Endothelial cell (in vitro differentiated cells): ENCODE measurements around the gene C1QL4. TPM values are rescaled to one million over a fixed set of nuclear protein-coding genes. Genes with fewer than 3 reads are reported as not detected.

Experiments
- DNase-seq: peaks from one replicate; pipeline ENCODE4 v3.0.0; 2021; ENCODE audit warnings: low spot score
- H3K27ac Mint-ChIP-seq: one replicate; pipeline ENCODE4 v1.8.0; 2021; ENCODE audit warnings: mixed read lengths, inconsistent platforms; ENCODE audit not compliant: unreplicated experiment
- H3K27me3 Mint-ChIP-seq: one replicate; pipeline ENCODE4 v1.8.0; 2021; ENCODE audit warnings: mild to moderate bottlenecking, moderate library complexity, mixed read lengths, inconsistent platforms; ENCODE audit not compliant: unreplicated experiment
- H3K36me3 Mint-ChIP-seq: one replicate; pipeline ENCODE4 v1.8.0; 2021; ENCODE audit warnings: mild to moderate bottlenecking, low read depth, mixed read lengths, inconsistent platforms; ENCODE audit not compliant: unreplicated experiment
- H3K4me1 Mint-ChIP-seq: one replicate; pipeline ENCODE4 v1.8.0; 2021; ENCODE audit warnings: mild to moderate bottlenecking, mixed read lengths, inconsistent platforms; ENCODE audit not compliant: unreplicated experiment
- H3K4me3 Mint-ChIP-seq: one replicate; pipeline ENCODE4 v1.8.0; 2021; ENCODE audit warnings: mild to moderate bottlenecking, mixed read lengths, inconsistent platforms; ENCODE audit not compliant: unreplicated experiment
- H3K9me3 Mint-ChIP-seq: one replicate; pipeline ENCODE4 v1.8.0; 2021; ENCODE audit warnings: mixed read lengths, inconsistent platforms; ENCODE audit not compliant: unreplicated experiment
- CTCF ChIP-seq: fragments of 200-600 bp; sonication (generic); IDR thresholded peaks from one replicate; pipeline ENCODE4 v1.5.0; 2021; ENCODE audit warnings: antibody characterized with exemption; ENCODE audit not compliant: unreplicated experiment
- total RNA-seq: library from RNA; stranded (reverse); fragmentation: NEBNext Ultra II Directional; extraction: Animal tissue kit (Norgen Biotek cat#: 25700); gene quantifications from one replicate; pipeline ENCODE4 v1.2.1, GENCODE V29; 2021; ENCODE audit not compliant: unreplicated experiment

The C1QL4 gene
- total RNA-seq, 1 donor from 2014 or later: not detected

DNA sequence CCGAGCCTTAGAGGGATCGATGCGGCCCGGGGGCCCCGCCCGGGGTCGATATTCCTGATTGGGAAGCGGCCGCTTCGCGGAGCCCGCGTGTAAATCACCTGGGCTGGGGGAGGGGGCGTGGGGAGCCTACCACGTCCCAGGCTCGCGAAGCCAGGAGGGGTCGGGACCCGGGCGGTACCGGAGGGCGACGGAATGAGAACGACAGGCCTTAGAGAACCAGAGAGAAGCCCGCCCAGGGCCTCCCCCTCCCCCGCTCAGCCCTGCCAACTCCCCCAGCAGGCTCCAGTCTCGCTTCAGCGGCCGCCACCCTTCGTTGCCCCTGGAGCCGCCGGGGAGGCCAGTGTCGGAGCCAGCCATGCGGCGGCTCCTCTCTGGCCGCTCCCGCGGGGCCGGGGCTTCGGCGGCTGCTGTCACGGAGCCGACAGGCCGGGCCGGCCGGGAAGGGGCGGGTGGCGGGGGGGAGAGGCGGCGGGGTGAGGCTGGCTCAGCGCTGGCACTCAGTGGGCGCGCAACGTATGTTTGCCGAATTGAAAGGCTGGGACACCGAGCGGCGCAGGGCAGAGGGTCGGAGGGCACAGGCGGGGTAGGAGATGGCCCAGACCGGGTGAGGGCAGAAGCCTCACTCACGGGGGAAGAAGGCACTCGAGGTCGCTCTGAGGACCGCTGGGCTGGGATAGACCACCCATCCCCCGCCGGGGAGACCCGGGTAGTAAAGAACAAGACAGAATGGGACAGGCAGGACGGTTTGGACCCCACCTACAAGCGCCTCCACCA is 8.2 kb upstream of the C1QL4 start:
- DNase-seq: peak; percentile 43
- Mint-ChIP-seq H3K9me3 (no peaks in the 10 kb centered on the region), H3K27me3 (peaks cover 30% of the 10 kb centered on the region), H3K4me3 (peak overlapping the region; percentile 21), H3K4me1 (peaks cover 24% of the 10 kb centered on the region), H3K36me3 (no peaks in the 10 kb centered on the region), H3K27ac (peak overlapping the region; percentile 9)
- TF ChIP-seq CTCF: no peak

- Mint-ChIP-seq H3K27ac (no peak overlapping the region), H3K36me3 (no peaks in the 10 kb centered on the region), H3K9me3 (no peaks in the 10 kb centered on the region), H3K4me3 (no peak overlapping the region), H3K27me3 (peaks cover 37% of the 10 kb centered on the region), H3K4me1 (peaks cover 24% of the 10 kb centered on the region)
- no peak for TF ChIP-seq CTCF
- no peak for DNase-seq
Observed at GRCh38 chr12:49344486-49345050, 7.6 kb upstream of the C1QL4 start.

- H3K4me3 Mint-ChIP-seq: peak overlapping the region; percentile 45
- no peak overlapping the region for H3K27ac Mint-ChIP-seq
- no peaks in the 10 kb centered on the region for H3K9me3 Mint-ChIP-seq
- no peak for TF ChIP-seq CTCF
- no peak for DNase-seq
- H3K36me3 Mint-ChIP-seq: no peaks in the 10 kb centered on the region
- H3K27me3 Mint-ChIP-seq: peaks cover 36% of the 10 kb centered on the region
- peaks cover 20% of the 10 kb centered on the region for H3K4me1 Mint-ChIP-seq
Observed at GRCh38 chr12:49342914-49343731, 6.1 kb upstream of the C1QL4 start.

GRCh38 chr12:49342066-49342913 is 5.3 kb upstream of the C1QL4 start:
- H3K27ac Mint-ChIP-seq: no peak overlapping the region
- H3K36me3 Mint-ChIP-seq: no peaks in the 10 kb centered on the region
- peak; percentile 94 for DNase-seq
- H3K27me3 Mint-ChIP-seq: peaks cover 40% of the 10 kb centered on the region
- peak overlapping the region; percentile 71 for H3K4me3 Mint-ChIP-seq
- H3K9me3 Mint-ChIP-seq: no peaks in the 10 kb centered on the region
- peaks cover 20% of the 10 kb centered on the region for H3K4me1 Mint-ChIP-seq
- peak; percentile 99 for TF ChIP-seq CTCF
